Measurements from ENCODE around the gene HSPA12B.

The HSPA12B gene

DNA sequence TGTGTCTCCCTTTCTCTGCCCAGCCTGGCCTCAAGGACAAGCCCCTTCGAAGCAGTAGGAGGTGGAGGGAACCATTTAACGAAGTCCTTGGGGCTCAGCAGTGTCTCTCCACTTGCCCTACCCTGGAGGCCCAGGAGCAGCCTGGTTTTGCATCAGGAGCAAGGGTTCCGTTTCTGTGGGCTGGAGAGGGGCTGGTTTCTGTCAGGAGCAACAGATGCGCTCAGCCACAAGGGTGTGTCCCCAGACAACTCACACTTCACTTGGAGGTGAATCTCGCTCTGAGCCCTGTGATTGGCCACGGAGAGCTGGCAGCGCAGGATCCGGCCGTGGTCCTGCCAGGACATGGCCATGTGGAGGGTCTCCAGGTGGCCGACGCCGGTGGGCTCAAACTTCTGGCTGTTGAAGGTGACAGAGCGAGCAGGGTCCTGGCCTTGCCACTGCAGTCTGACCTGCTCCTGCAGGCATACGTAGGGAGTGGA is 27.0 kb upstream of the HSPA12B start:
- DNase-seq, result no peak

DNA sequence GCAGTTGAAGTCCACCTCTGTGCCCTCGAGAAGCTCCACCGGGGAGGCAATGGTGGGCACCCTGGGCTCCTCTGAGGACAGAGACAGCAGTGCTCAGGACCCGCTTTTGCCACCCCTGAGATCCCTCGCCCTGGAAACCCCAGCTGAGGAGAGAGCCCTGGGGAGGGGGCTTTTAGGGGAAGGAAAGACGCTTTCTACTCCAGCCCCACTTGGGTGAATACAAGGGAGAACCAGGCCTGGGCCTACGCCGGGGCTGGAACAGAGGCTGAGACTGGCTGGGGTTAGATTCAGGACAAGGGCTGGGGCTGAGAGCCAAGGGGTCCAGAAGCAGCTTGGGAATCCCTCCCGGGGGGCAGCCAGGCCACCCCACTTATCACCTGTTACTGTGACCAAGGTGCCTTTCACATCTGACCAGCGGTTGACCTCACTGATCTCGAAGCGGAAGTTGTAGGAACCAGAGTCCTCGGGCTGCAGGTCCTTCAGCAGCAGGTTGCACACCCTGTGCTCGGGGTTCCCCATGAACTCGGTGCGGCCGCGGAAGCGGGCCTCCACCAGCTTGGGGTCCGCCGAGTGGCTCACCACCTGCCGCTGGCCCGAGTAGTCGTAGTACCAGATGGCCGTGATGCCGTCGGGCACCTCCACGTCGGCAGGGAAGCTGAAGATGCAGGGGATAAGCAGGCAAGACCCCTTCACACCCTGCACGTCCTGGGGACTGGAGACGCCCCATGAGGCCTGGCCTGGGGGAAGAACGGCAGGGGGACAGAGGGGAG is 26.3 kb upstream of the HSPA12B start:
- DNase-seq, result no peak

DNA sequence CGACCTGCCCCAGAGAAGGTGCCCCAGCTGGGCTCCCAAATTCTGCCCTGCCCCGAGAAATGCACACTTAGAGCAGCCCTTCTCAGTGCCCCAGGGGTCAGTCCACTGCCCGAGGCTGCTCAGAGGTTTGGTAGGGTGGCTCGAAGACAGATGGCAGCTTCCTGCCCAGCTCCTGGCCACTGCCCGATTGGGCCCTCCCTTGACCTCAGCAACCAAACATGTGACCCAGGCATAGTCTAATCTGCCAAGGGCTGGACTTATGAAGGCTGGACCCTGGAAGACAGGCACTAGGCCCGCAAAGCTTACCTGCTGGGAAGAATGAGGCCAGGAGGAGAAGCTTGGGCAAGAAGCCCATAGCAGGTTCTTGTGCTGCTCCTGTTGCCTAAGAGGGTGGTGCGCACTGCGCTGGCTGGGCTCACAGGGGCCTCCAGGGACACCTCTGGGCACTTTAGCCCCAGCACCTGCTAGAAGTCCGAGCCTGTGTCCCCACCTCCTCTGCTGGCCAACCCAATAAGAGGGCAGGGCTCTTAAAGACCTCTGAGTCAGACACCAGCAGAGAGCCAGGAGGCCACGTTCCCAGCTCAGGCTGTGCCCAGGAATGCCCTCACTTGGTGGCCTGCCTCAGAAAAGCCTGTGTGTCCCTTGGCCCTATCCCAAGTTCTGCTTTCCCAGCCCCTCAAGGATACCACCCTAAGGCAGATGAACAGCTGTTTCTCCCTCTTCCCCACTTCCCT is 25.5 kb upstream of the HSPA12B start:
- DNase-seq, result no peak

DNA sequence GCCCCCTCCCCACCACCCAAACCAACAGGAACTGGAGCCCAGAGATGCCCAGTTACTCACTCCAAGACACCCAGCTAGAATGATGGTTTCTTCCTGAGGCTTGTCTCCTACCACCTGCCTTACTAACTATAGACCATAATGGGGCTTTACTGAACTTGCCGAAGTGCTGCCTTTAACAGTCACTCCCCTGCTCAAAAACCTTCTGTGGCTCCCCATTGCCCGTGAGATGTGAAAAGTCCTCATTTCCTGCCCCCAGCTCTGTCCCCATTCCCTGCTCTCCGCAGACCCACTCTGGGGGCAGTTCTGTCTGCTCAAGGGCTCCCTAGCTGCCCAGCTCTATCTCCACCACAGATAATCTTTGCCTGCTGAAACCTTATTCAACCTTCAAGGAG is 25.0 kb upstream of the HSPA12B start:
- no peak for DNase-seq

DNA sequence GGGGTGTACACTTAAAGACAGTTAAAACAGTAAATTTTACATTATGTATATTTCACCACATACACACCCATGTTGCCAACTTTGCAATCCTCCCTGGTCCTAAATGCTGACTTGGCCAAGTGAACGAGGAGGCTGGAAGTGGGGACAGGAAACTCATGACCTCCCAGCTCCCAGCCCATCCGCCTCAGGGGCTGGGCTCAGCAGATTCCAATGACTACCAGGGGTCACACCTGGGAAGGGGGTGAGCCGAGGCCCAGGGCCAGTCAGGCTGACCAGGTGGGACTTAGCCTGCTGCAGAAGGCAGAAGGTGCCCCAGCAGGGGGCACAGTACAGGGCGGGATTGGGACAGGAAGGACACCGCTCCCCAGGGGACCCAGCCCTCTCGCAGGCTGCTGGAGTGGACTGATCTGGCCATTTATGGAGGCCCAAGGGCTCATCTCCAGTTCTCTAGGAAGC is 22.4 kb upstream of the HSPA12B start:
- DNase-seq, result no peak

DNA sequence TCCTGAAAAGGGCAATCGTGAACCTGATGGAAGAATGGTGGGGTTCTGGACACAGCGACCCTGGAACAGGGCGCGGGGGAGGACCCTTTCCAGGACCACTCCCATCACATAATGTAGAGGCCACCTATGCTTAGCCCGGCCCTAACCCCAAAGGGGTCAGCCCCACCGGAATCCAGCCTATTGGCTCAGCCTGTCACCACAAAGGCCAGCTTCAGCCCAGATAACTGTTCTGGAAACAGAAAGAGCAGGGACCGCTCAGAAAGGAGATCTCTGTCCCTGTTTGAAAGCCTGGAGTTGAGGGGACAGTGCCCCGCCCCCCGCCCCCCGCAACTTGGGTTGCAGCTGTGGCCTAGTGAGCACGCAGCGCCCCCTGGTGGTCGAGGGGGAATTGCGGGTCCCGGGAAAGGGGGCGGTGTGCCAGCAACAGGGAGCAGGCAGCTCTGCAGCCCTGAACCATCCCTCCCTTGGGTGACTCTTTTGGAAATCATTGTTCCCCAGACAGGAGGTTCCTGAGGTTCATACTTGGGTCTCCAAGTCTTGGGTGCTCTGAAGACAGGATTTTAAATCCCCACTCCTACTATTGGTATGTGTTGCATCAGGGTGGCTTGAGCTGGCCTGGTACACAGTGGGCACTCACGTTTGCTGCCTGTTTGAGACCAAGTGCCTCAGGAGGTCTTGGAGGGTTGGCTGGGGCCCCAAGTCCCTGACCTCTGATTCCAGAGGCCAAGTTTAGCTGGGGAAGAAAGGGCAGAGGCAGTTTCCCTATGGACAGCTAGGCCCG is 21.6 kb upstream of the HSPA12B start:
- peak; percentile 20 for DNase-seq

DNA sequence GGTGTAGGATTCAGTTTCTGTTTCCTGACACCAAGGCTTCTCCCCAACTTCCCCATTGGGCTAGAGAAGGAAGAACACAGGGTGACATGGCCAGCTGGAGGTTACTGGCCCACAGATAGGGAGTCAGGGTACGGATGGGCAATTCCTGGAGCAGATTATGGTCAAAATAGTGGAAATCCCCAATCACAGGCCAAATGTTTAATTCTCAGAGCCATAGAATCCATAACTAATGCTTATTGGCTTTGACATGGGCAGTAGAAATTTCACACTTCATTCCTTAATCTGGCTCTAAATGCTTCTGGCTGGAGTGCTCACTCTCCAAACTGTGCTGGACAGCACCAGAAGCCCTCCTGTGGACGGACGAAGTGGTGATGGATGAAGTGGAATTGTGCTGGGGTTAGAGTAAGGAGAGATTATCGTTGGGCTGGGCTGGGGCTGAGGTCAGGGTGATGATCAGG is 21.0 kb upstream of the HSPA12B start:
- no peak for DNase-seq

DNA sequence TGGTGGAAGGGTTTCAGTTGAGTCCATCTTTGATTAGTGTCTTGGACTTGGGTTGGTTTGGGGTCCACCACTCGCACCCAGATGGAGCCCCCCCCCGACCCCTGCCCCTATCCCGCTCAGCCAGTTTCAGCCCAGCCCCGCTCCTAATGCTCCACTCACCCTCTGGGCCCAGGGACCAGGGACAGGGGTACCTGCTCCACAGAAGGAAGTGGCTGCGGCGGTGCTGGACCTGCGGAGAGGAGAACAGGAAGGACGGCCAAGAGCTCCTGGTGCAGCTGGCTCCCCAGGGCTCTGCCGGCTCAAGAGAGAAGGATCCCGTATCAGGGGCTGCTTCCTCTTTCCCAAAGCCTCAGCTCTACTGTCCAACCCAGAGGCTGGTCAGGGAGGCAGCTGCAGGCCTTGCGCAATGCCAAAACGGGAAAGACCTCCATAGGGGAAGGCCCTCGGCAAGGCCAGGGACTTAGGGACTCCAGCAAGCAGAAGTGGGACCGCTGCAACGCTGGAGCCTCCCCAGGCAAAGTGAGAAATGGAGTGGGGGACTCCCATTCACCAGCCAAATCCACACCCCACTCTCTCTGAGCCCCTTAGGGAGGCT is 20.1 kb upstream of the HSPA12B start, which contains the start of gene SIGLEC1:
TSS of gene SIGLEC1 (minus strand) at position 322 of the 595 bp plus-strand sequence. CDS start 5,472 bp downstream, outside the sequence.
- no peak for DNase-seq

DNA sequence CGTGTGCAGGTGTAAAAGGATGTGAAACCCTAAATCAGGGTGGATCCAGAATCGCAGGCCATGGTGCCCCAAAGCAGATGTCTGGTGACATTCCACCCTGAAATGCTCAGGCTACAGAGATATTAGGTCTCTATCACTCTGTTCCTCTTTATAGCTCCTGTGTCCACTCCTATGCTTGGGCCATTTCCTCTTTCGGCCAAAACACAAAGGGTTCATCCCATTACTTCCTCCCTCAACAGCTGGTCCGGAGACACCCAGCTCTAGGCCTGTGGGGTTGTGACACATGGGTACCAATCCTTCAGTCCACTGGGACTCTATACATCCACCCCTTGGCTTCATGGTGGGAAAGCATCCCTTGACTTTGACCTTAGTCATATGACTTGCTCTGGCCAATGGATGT is 18.4 kb upstream of the HSPA12B start:
- no peak for DNase-seq

DNA sequence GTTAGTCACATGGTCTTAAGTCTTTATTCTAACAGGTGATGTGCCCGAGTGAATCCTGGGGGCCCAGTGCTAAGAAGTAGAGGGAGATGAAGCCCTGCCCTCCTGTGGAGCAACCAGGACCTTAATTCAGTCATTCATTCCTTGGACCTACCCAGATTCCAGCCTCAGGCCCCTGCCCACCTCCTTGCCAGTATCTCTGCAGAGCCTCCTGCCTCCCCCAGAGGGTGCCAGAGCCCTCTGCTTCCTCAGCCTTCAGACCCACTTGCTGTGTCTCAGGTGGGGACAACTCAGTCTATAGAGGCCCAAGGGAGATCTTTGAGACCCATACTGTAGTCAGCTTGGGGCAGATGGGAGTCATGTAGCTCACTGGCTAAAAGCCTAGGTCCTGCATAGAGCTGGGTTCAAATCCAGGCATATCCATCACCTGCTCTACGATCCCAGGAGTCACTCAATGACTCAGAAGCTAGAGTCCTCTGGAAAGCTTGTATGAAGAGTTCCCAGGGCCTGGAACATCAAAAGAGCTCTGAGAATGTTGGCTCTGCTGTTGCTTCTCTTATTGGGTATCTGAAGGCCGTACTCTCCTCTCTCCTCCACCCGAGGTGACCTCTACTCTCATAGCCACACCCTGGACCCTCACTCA is 16.2 kb upstream of the HSPA12B start:
- DNase-seq, result peak; percentile 71

DNA sequence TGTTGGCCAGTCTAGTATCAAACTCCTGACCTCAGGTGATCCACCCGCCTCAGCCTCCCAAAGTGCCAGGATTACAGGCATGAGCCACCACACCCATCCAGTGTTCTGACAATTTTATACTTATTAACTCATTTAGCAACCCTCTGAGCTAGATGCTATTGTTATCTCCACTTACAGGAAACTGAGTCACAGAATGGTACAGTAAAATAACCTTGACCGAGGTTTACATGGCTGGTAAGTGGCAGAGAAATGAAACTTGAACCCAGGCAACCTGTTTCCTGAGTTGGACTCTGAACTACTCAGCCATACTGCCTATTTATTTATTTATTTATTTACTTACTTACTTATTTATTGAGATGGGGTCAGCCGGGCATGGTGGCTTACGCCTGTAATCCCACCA is 13.4 kb upstream of the HSPA12B start:
- no peak for DNase-seq

DNA sequence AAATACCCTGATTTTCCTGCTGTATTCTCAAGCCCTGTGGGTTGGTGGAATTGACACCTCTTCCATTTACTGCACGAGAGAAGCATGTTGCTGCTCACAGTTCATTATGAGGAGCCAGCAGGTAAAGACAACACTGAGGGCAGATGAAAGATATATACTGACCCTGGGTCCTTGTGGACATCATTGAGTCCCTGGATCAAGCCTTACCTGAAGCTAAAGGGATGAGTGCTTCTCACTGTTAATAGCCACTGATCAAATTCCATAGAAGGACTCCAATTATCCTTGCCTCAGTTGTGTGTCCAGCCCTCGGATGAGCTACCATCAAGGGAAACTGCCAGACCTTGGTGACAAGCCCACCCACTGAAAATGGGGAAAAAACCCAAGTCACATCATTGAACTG is 12.4 kb upstream of the HSPA12B start:
- no peak for DNase-seq

DNA sequence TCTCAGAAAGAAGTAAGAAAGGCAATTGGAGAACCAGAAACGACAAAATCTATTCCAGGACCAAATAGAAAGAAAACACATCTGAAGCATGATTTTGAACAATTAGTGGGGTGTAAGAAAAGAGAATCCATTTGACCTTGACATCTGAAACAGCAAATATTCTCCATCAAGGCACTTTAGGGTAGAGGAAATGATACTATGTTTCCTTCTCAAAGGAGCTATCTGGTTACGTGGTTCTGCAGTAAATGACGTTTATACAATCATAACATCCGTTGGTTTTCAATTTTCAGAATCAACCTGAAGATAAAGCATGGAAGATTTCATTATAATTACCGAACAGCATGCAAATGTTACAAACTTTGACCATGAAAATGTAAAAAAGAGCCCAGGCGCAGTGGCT is 11.9 kb upstream of the HSPA12B start:
- DNase-seq, result no peak

DNA sequence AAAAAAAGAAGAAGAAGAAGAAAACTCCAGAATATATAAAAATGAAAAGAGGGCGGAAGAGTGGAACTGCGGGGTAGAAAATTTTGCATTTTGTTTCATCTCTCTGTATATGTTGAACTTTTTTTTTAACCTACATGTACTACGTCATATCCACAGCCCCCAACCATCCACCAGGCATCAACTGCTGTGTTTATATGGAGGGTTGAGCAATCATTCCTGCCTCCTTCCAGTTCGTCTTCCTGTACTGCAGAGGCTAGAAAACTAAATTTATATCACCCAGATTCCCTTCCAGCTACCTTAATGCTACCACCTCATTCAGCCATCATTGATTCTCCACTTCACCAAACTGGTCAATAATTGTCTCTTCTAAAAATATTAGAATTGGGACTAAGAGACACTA is 10.6 kb upstream of the HSPA12B start:
- no peak for DNase-seq

DNA sequence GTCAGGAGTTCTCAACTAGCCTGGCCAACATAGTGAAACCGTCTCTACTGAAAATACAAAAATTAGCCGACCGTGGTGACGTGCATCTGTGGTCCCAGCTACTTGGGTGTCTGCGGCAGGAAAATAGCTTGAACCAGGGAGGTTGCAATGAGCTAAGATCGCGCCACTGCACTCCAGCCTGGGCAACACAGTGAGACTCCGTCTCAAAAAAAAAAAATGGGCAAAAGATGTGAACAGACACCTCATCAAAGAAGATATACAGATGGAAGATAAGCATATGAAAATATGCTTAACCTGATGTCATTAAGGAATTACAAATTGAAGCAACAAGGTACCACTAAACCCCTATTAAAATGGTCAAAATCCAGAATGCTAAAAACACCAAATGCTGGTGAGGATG is 9.2 kb upstream of the HSPA12B start:
- no peak for DNase-seq

DNA sequence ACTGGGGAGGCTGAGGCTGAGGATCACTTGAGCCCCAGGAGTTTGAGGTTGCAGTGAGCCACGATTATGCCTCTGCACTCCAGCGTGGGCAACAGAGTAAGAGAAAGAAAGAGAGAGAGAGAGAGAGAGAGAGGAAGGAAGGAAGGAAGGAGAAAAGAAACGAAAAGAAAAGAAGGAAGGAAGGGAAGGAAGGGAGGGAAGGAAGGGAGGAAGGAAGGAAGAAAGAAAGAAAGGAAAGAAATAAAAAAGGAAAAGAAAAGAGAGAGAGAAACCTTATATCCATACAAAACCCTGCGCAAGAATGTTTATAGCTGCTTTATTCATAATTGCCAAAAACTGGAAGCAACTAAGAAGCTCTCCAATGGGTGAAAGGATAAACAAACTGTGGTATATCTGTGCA is 8.1 kb upstream of the HSPA12B start:
- no peak for DNase-seq

DNA sequence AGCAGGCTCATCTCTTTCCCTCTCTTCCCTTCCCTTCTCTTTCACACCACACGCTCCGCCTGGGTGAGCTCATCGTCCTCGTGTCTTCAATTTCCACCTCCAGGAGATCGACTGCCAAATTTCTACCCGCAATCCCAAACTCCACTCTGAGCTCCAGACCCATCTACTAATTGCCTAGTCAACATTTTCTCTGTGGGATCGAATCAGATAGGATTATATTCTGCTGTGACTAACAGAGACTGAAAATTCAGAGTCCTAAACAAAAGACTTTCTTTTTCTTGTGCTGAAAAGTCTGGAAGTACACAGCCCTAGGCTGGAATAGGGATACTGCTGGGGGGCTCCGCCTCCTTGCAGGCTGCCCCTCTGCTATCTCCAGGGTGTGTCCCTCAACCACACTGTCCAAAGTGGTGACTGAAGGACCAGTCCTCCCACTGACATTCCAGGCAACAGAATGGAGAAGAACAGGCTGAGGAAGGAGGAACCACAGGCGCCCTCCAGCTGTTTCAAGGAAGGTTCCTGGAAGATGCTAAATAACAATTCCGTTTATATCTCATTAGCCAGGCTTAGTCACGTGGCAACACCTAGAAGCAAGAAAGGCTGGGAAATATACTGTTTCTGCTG is 5.0 kb upstream of the HSPA12B start:
- no peak for DNase-seq

DNA sequence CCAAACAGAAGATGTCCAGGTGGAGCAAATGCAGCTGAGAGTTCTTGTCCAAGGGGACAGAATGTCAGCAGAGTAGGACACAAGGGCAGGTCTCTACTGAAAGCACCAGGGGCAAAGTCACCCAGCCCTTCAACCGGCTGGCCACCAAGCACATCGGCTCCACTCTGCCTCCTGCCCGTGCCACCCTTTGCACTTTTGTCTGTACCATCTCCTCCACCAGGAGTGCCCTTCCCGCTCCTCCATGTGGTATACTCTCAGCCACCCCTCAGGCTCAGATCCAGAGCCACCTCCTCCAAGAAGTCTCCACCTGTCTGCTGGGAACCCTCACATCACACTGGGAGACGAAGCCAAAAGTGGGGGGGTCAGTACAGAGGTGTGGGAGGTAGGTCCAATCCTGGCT is 4.1 kb upstream of the HSPA12B start:
- DNase-seq, result no peak

DNA sequence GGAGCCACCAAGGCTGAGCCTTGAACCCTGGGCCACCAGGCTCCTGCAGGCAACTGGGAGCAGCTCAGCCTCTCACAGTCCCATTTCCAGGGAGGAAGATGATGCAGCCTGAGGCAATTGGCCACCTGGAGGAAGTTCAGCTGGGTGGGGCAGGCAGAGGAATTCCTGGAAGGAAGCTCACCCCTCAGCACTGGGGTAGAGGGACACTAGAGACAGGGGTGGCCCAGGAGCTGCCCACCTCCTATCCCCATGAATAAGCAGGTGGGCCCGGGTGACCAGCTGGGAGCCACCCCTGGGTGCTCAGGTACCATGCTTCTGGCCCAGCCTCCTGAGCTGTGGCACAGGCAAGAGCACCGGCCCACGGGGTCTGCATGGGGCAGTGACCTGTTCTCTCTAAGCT is 3.6 kb upstream of the HSPA12B start:
- DNase-seq, result no peak

DNA sequence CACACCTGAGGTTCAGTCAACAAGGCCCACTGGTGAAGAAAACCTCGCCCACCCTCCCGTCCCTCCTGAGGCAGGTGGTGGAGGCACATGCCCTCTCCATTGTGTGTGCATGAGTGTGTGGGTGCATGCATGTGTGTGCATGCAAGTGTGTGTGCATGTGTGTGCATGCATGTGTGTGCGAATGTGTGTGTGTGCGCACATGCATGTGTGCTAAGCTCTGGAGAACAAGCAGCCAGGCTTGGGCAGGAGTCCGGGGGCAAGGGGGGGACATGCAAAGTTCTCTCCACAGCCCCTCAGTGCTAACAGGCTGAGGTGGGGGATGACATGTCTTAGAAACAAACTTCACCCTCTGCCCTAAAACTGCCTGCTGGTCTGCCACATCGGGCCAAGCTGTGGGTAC is 3.1 kb upstream of the HSPA12B start:
- DNase-seq, result no peak

DNA sequence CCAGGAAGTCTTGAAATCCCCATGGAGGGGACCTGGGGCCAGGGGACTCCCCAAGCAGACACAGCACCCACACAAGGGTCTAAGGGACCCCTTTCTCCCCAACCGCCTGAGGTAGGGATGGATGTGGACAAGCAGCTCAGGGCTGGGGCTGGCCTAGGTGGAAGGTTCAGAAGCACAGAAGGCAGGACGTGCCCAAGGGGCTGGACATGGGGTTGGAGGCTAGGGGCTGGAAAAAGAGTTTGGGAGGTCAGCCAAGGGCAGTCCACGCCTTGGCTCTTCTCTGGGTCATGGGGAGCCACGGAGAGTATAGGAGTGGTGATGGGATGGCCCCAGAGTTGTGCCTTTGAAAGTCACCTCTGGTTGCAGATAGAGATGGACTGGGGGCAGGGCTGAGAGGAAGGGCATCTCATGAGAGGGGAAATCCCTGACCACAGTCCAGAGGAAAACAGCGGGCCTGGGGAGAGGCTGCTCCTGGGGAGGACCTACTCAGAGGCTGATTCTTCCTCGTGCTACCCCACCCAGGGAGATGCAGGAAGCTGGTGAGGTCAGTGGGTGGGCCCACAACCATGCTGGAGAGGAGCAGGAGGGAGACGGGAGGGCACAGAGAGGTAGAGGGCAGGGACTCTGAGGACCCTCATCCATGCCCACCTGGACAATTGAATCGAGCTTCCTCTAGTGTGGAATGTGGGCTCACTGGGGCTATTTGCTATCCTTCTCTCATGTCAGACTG is 2.5 kb upstream of the HSPA12B start:
- DNase-seq, result no peak
